GM12873 (cell line): Measurements from ENCODE around the gene ACAD10.

Experiments used
- TF ChIP-seq, protein P1 (sequence below): IDR thresholded peaks from 2 replicates; pipeline ENCODE4 v1.5.1; 2012; ENCODE audit warnings: low read depth, mild to moderate bottlenecking, moderate library complexity, low read length, control low read depth; ENCODE audit not compliant: insufficient read depth; ENCODE audit errors: missing control alignments

Gene ACAD10

DNA sequence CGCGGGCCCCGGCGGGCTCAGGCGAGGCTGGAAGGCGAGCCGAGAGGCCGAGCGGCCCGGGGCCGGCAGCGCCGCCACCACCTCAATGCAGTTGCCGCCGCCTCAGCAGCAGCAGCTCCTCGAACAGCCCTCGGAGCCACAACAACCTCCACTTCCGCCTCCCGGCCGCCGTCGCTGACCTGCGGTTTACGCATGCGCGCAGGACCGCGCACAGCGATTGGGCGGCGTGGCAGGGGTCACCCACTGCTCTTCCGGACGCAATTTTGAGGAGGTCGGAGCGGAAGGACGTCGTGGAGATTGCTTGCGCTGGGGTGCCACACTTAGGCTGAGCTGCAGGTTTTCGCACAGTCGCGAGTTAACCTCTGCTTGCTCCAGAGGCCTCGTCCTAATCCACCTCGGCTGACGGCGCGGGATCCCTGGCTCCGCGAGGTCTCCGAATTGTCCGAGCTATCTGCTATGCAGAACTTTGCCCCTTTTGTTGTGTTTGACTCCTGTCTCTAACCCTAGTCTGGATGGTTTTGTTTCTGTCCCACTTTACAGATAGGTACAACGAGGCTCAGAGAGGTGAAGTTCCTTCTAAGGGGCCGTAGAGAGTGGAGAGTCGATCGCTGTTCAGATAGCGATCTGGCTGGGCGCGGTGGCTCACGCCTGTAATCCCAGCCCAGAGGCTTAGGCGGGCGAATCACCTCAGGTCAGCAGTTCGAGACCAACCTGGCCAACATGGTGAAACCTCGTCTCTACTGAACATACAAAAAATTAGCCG, at the start of gene ACAD10, which contains the start of gene BRAP:
ACAD10 (plus strand) TSS at position 243 of the 763 bp plus-strand sequence. CDS start 6,657 bp downstream, outside the sequence.
BRAP (minus strand) TSS at position 146 of the 763 bp plus-strand sequence. CDS start 164 bp downstream, outside the sequence.
- TF ChIP-seq, protein P1, sequence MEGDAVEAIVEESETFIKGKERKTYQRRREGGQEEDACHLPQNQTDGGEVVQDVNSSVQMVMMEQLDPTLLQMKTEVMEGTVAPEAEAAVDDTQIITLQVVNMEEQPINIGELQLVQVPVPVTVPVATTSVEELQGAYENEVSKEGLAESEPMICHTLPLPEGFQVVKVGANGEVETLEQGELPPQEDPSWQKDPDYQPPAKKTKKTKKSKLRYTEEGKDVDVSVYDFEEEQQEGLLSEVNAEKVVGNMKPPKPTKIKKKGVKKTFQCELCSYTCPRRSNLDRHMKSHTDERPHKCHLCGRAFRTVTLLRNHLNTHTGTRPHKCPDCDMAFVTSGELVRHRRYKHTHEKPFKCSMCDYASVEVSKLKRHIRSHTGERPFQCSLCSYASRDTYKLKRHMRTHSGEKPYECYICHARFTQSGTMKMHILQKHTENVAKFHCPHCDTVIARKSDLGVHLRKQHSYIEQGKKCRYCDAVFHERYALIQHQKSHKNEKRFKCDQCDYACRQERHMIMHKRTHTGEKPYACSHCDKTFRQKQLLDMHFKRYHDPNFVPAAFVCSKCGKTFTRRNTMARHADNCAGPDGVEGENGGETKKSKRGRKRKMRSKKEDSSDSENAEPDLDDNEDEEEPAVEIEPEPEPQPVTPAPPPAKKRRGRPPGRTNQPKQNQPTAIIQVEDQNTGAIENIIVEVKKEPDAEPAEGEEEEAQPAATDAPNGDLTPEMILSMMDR: no peak

DNA sequence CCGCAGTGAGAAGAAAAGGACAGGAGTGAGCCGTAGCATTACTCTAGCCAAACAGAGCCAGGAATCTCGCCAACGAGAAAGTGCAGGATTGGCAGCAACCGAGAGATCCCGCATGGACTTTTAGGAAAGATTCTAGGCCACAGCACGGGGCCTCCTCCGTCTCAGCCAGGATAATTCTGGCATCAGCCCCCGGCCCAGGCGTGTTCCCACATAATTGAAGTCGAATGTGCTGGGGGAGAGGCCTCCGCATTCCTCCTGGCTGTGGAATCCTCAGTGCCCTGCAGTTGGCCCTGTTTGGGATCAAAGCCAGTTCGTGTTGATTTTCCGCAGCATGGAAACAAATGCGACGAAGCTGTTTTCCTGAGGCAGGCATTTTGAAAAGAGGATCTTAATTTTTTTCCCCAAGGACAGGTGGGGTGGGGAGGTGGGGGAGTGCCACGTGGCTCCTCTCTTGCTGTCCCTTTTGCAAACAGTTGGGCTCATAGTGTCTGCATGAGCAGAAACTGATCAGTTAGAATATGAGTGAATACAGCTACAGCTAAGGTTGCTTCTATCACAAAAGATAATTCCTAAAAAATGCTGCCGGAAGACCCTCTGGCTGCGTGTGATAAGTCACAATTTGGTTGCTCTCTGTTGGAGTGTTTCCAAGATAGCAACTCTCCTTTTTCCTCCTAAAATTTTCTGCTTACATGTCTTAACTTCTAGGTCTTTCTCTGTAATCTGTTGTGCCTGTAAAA, 49.5 kb upstream of the ACAD10 start:
- TF ChIP-seq, protein P1: no peak

DNA sequence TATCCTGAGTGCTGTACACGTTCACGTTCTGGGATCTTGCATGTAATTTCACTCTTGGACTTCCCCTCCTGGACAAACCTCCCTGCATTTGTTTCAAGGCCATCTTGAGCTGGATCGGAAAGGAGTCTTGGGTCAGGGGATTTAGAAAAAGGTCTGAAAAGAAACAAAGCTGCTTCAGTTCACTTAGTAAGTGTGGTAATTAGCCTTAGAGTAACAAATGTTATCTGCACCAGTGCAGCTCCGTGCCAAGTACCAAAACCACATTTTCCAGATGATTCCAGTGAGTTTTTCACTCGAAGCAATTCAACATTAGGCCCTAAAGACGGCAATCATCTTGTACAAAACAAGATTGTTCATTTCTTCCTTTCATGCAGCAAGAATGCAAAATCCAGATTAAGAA, 47.3 kb upstream of the ACAD10 start:
- TF ChIP-seq, protein P1: no peak

DNA sequence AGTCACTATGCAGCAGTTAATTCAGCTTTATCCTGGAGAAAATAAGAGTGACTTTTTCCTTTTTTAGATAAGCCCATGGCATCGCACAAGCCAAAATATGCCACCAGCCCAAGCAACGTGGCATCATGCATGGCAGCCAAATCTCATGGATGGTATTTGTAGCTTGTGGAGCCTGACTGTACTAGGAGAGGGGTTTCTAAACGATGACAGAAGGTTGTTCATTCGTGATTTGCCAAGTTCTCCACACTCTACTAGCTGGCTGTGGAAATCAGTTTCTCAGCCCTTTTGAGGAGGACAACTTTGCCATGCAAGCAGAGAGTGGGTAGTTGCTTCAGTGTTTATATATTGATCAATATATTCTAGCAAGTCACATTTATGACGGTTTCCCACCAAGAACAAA, 45.3 kb upstream of the ACAD10 start:
- TF ChIP-seq, protein P1: no peak

DNA sequence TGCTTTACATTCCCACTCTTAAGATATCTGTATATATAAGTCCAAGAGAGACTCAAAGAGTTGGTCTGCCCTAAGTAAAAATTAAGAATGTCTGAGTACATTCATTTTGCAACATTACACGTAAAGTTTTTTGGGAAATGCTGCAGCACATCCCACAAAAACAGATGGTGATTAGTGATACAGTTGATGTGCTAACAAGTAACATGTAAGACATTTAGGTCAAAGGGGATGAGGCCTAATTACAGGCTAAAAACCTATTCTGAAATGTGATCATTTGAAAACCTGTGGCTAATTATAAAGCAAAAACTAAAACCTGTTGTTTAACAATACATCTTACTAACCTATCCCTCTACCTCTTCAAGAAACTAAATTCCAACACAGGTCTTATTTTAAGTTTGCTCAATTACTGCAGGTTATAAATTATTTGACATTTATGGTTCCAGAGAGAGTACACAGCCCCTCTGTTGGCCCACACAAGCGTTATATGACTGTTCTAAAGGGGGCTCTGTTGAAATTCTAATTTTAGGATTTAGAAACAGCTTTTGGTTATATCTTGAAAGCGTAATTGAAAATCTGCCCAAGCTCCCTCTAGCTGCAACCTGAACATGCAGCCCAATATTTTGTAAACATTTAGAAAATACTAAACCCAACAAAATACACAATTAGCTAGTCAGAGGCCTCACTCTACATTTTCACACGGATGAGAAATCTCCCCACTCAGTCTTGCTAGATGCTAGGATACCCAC, 43.0 kb upstream of the ACAD10 start:
- TF ChIP-seq, protein P1: no peak

DNA sequence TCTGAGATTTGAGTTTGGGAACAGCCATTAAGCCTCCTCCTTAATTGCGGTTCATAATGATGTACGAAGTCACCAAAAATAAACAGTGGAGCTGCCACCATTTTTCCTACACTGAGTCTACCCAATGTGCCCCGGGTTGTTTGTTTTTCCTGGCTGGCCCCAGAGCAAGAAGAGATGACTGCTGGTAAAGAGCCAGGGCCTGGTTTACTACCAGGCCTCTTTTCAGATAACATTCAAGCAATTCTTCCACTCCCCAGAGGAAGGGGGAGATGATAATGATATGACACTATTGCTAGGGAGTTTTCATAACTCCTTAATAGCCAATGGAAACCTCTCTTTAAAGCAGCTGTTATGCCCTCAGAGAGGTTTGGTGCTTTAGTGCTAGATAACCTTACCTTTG, 42.4 kb upstream of the ACAD10 start:
- TF ChIP-seq, protein P1: no peak

DNA sequence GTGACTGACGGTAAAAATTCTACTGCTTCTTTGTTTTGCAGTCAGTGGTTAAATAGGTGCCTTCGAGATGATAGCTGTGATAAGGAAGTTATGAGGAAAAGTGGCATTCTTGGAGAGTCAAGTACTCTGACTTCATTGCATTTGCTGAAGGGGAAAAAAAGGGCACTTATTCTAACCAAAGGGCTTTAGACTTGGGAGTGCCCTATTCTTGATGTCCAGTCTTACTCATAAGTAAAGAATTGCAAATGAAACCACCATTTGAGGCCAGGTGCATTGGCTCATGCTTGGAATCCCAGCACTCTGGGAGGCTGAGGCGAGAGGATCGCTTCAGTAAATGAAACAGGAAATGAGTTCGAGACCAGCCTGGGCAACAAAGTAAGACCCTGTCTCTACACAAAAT, 40.4 kb upstream of the ACAD10 start:
- TF ChIP-seq, protein P1: no peak
